LNCaP clone FGC (cell line): ENCODE measurements around the gene PHACTR4.
"Not testable (repeated sequence)": the region's sequence is repeated elsewhere in the genome, so short reads cannot be mapped to it uniquely, and the experiment has no call there.

Experiments used
- DNase-seq: peaks from one replicate; pipeline ENCODE4 v3.0.0-alpha.2; 2011; ENCODE audit warnings: low read depth
- H3K4me3 ChIP-seq: 2 replicates; pipeline ENCODE4 v1.5.1; 2011; ENCODE audit warnings: mild to moderate bottlenecking, low read depth, low read length, control low read depth
- CTCF ChIP-seq: IDR thresholded peaks from 2 replicates; pipeline ENCODE4 v1.5.1; 2012; ENCODE audit warnings: mild to moderate bottlenecking; ENCODE audit not compliant: control insufficient read depth, insufficient read depth; ENCODE audit errors: extremely low read depth

Gene PHACTR4

GRCh38 chr1:28329395-28330153, 40.0 kb upstream of the PHACTR4 start:
- H3K4me3 ChIP-seq, result peak overlapping the region; percentile 81
- TF ChIP-seq CTCF, result no peak
- no peak for DNase-seq

GRCh38 chr1:28338897-28339296, 30.6 kb upstream of the PHACTR4 start:
- no peak overlapping the region for H3K4me3 ChIP-seq
- DNase-seq, result no peak
- no peak for TF ChIP-seq CTCF

- no peak for TF ChIP-seq CTCF
- no peak overlapping the region for H3K4me3 ChIP-seq
- no peak for DNase-seq
Observed at GRCh38 chr1:28339551-28339950, 30.0 kb upstream of the PHACTR4 start.

GRCh38 chr1:28340221-28340974, 29.1 kb upstream of the PHACTR4 start:
- no peak overlapping the region for H3K4me3 ChIP-seq
- no peak for DNase-seq

GRCh38 chr1:28341591-28341990, 27.9 kb upstream of the PHACTR4 start:
- no peak for DNase-seq
- TF ChIP-seq CTCF, result no peak

More at GRCh38 chr1:28340221-28340974, 29.1 kb upstream of the PHACTR4 start:
- no peak for TF ChIP-seq CTCF

GRCh38 chr1:28343405-28343804, 26.1 kb upstream of the PHACTR4 start:
- no peak for DNase-seq
- H3K4me3 ChIP-seq, result no peak overlapping the region
- TF ChIP-seq CTCF, result no peak

More at GRCh38 chr1:28341591-28341990, 27.9 kb upstream of the PHACTR4 start:
- no peak overlapping the region for H3K4me3 ChIP-seq

GRCh38 chr1:28353248-28353810, 16.2 kb upstream of the PHACTR4 start:
- DNase-seq, H3K4me3 ChIP-seq: not testable (repeated sequence)
